HG03175 (cell line): ENCODE data around the gene NAP1L1.

ENCODE experiments used
- ATAC-seq: cut with Tn5 transposase; IDR thresholded peaks from one replicate; pipeline ENCODE4 v1.9.1; 2021; ENCODE audit warnings: mild to moderate bottlenecking, moderate library complexity; ENCODE audit not compliant: unreplicated experiment

The NAP1L1 gene

GRCh38 chr12:76041406-76041805, 43.1 kb downstream of the NAP1L1 start:
- ATAC-seq: no peak

- no peak for ATAC-seq
These were observed 44.0 kb downstream of the NAP1L1 start for GRCh38 chr12:76040461-76040860.

- no peak for ATAC-seq
These were observed 46.3 kb downstream of the NAP1L1 start for GRCh38 chr12:76038176-76038575.

GRCh38 chr12:76037130-76038103, 47.1 kb downstream of the NAP1L1 start:
- peak; percentile 78 for ATAC-seq

GRCh38 chr12:76035045-76035444, 49.4 kb downstream of the NAP1L1 start:
- ATAC-seq: no peak

- ATAC-seq: no peak
These were observed 51.1 kb downstream of the NAP1L1 start for GRCh38 chr12:76033081-76034011.

GRCh38 chr12:76032043-76032981, 52.2 kb downstream of the NAP1L1 start:
- ATAC-seq: peak; percentile 26

GRCh38 chr12:76031414-76032042, 53.0 kb downstream of the NAP1L1 start, which contains the start of gene PHLDA1:
PHLDA1 (minus strand) TSS chr12:76031776.
- peak; percentile 82 for ATAC-seq

- ATAC-seq: no peak
These were observed 53.4 kb downstream of the NAP1L1 start for GRCh38 chr12:76031081-76031413.

- ATAC-seq: peak; percentile 18
These were observed 54.0 kb downstream of the NAP1L1 start for GRCh38 chr12:76030341-76031080.

- ATAC-seq: no peak
These were observed 54.5 kb downstream of the NAP1L1 start for GRCh38 chr12:76029982-76030340.

- no peak for ATAC-seq
These were observed 55.8 kb downstream of the NAP1L1 start for GRCh38 chr12:76028571-76029277.

- no peak for ATAC-seq
These were observed 57.8 kb downstream of the NAP1L1 start for GRCh38 chr12:76026643-76027063.

- ATAC-seq: no peak
These were observed 58.6 kb downstream of the NAP1L1 start for GRCh38 chr12:76025601-76026575.

- no peak for ATAC-seq
These were observed 59.4 kb downstream of the NAP1L1 start for GRCh38 chr12:76024942-76025600.

GRCh38 chr12:76024102-76024781, 60.2 kb downstream of the NAP1L1 start:
- ATAC-seq: no peak
